HG03103 (cell line): Measurements from ENCODE around the gene MGAT5.
A peak's percentile ranks its signal among the peaks of the same experiment; 100 is the strongest.

Experiments used
- ATAC-seq: cut with Tn5 transposase; IDR thresholded peaks from one replicate; pipeline ENCODE4 v1.9.1; 2021; ENCODE audit warnings: low read depth; ENCODE audit not compliant: unreplicated experiment

Gene MGAT5

GRCh38 chr2:134386310-134386709, 132.4 kb downstream of the MGAT5 start:
- no peak for ATAC-seq

DNA sequence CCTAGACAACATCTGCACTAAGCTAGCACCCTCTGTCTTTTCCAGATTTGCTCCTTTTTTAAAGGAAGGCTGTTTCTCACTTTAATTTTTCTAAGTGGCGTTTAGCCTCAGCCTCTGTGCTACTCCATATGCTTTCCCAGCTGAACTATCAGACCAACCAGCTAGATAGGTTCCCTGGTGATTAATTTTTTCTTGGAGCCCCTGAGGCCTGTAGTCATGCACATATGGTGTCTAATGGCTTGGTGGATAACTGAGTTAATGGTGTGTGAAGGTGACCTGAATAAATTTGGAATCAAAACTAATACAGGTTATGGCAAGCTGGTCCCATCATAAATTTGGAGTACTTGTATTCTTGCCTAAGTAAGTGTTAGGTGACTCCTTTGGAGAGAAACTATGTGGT, 135.5 kb downstream of the MGAT5 start:
- ATAC-seq, result no peak

DNA sequence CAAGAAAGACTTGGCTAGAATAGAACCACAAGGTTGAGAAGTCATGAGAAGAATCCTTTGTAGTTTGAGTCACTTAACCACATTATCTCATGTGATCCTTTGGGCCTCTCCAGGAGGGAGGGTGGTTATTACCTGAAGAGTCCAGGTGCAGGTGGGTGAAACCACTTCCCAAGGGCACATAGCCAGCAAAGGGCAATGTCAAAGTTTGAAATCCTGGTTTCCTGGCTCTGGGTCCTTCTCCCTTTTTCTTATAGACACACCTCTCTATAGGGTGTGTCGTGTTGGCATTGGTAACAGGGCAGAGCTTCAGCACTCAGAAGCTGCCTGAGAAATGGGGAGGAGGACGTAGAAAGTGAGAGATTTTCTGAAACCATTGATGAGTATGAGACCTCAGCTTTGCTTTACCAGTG, 137.9 kb downstream of the MGAT5 start:
- peak; percentile 79 for ATAC-seq

DNA sequence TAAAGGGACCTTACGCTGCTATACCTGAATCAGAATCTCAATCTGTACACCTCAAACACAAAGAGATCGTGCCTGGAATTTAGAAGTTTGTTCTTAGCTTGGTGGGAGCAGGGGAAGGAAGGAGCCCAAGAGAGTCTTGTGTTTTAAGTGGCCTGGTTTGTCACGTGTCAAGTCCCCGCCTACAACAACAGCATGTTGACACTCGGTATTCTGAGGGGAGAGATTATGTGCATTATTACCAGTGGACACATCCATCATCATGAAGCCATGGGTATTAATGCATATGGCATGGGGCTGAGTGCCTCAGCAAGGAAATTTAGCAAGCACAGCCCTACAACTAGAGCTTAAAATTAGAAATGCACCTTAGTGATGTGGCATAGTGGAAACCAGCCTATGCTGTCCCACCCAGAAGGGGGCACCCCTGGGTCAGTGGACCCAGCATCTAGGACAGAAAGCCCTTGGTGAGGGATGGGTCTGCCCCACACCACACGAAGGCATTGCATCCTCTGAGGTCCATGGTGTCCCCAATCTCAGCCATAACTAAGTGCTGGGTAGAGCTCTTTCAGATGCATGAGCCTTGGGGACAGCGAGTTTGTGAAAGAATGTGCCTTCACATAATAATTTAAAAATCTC, 138.7 kb downstream of the MGAT5 start:
- ATAC-seq, result no peak

- no peak for ATAC-seq
Observed at GRCh38 chr2:134393075-134393461, 139.2 kb downstream of the MGAT5 start.

GRCh38 chr2:134395779-134396178, 141.9 kb downstream of the MGAT5 start:
- no peak for ATAC-seq

GRCh38 chr2:134396493-134396892, 142.6 kb downstream of the MGAT5 start:
- ATAC-seq, result no peak

DNA sequence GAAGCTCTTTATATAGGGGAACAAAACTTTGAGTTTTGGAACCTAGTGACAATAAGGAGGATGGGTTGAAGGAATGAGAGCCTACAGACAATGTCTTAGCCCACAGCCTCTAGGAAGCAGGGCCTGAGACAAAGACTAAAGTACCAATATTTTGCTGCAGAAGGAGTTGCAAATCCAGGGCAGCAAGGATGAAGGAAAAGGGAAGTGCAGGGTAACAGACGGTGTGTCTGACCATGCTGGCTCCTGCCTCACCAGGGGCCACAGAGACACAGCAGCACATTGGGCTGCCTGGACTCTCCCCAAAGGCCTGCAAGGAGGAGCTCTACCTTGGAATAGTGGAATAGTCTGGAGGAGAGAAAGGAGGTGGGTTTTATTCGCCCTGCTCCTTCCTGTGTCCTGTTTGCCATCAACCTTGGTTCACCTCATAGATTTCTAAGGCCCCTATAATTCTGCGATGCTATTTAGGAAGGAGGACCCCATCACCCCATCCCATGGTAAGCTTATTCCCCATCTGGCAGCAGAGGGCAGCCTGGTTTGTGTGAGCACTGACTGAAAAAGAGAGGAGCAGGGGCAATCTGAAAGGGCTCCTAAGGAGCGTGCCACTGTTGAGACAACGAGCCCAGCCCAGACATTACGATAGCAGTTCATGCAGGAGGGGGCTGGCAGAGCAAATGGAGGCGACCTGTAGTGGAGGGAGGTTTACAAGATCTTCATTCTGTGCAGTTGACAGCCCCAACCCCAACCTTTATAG, 143.4 kb downstream of the MGAT5 start:
- ATAC-seq, result no peak

- no peak for ATAC-seq
Observed at GRCh38 chr2:134398300-134398699, 144.4 kb downstream of the MGAT5 start.

DNA sequence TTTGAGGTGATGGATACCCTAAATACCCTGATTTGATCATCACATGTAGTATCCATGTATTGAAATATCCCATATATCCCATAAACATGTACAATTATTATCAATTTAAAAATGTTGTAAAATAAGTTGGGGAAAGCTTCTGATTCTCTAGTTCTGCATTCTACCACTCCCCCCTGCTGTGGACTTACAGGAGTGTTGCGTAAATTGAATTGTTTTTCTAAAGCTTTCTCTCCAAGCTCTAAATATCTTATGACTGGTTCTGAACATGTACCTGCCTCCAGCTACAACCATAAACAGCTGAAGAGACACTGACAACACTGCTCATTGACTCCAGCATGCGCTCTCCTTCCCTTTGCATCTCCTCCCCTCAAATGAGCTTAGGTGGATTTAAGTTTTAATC, 145.2 kb downstream of the MGAT5 start:
- ATAC-seq, result no peak

- ATAC-seq, result no peak
Observed at GRCh38 chr2:134401081-134401497, 147.2 kb downstream of the MGAT5 start.

DNA sequence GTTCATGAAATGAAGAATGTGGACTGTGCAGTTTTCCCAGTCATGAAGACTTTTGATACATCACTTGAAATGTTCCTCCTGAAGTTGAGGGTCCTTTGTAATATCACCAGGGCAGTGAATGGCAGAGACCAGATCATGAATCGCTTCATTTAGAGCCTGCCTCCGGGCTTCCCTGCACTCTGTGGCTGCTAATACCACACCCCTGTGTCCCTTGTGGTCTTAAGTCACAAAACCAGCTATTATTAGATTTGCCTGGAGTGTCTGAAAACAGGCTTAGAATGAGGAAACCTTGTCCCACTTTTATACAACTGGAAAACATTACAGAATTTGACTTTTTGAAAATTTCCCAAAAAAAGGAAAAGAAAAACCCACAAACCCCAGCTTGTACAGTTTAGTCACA, 147.9 kb downstream of the MGAT5 start:
- no peak for ATAC-seq

GRCh38 chr2:134402410-134402809, 148.5 kb downstream of the MGAT5 start:
- no peak for ATAC-seq

- no peak for ATAC-seq
Observed at GRCh38 chr2:134405611-134406081, 151.8 kb downstream of the MGAT5 start.

DNA sequence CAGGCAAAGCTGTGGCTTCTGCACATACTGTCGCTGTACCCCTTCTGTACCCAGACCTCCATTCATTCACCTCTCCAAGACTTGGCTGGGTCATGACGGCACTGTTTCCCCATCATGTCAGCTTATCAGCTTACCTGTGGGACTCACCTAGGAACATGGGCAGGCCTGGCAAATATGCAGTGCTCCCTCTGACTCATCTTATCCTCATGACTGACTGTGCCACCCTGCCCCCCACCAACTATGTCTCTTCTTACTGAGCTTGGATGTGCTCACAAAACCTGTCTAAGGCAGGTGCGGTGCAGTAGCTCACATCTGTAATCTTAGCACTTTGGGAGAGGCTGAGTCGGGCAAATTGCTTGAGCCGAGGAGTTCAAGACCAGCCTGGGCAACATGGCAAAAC, 152.4 kb downstream of the MGAT5 start:
- no peak for ATAC-seq

GRCh38 chr2:134406736-134407135, 152.9 kb downstream of the MGAT5 start:
- no peak for ATAC-seq

DNA sequence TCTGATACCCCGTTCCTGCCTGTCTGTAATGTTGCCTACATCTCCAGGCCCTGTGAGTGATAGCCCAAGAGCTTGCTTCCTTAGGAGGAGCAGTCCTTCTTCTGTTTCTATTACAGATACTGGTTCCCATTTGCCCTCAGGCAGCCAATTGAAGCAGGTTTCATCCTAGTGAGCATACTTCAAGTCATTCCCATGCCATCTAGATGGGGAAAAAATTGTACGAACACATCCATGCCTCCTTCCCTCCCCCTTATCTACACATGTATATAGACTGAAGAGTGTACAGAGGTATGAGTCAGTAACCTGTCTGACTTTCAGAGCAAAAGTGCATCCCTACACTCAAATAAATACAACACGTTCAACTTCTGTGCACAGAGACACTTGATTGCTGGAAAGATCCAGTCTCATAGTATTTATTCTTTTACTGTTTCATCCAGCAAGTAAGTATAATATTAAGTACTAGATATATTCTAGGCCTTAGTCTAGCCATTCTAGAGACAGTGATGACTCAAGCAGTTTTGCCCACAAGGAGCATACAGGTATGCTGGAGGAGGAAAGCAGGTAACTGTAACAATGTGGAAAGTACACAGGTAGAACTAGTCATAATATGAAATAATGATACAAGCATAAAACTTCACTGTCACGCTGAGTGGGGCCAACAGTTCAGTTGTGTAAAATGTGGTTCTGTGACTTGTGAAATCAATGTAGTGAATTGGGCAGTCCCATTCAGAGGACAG, 153.4 kb downstream of the MGAT5 start:
- ATAC-seq, result no peak

DNA sequence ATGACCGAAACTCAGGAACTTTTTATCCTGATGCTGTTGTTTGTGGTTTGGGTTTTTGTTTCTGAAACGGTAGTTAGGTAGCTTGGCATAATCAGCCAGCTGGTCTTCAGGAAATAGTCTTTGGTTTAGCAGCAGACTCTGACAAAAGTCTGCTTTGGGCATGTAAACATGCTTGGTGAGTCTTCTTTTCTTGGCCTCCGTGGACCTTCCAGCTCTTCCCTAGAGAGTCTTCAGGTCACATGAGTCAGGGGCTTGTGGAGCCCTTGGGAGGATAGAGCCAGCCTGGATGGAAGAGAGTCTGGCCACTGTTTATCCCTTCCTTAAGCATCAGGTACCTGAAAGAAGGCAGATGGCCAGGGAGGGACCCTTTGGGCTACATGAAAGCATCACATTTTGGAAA, 154.5 kb downstream of the MGAT5 start:
- ATAC-seq, result no peak

- ATAC-seq, result no peak
Observed at GRCh38 chr2:134408791-134409190, 154.9 kb downstream of the MGAT5 start.

- no peak for ATAC-seq
Observed at GRCh38 chr2:134410006-134410405, 156.1 kb downstream of the MGAT5 start.

DNA sequence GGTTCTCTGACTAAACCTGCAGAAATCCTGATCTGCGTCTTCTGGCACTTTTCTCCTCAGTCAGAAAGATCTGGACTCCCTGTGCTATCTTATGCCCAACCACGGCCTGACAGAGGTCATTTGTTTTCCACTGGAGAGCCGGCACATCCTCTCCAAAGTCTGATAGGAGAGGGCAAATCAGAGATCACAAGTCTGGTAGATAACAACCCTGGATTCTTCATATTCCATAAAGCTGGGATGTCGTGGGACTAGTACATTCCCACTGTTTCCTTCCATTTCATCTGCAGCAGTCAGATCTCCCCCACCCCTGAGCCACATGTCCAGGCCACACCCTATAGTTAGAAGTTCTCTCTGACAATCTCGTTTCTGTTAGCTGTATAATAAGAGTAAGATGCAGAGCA, 157.0 kb downstream of the MGAT5 start:
- no peak for ATAC-seq
